Mesenchymal stem cell (in vitro differentiated cells and primary cell): ENCODE results near the gene RGS9.

Source experiments
- DNase-seq: peaks from one replicate; pipeline ENCODE4 v3.0.0-alpha.2; 2013
- H2AFZ ChIP-seq: one replicate; pipeline ENCODE4 v1.6.1; 2013; ENCODE audit warnings: low read depth, mild to moderate bottlenecking, control low read depth, inconsistent platforms, low read length, moderate library complexity
- H2AK5ac ChIP-seq: 2 replicates; pipeline ENCODE4 v1.6.1; 2013; ENCODE audit warnings: low read length, moderate library complexity, mild to moderate bottlenecking, inconsistent platforms; ENCODE audit not compliant: severe bottlenecking
- H2BK120ac ChIP-seq: one replicate; pipeline ENCODE4 v1.6.1; 2013; ENCODE audit warnings: low read depth, mild to moderate bottlenecking, inconsistent platforms, low read length, moderate library complexity
- H2BK12ac ChIP-seq, 2 experiments: one replicate each; pipeline ENCODE4 v1.6.1; 2013; ENCODE audit warnings: inconsistent platforms in 2 of 2, low read length in 2 of 2, mild to moderate bottlenecking in 2 of 2, moderate library complexity in 2 of 2, control low read depth in 1 of 2
- H2BK15ac ChIP-seq: one replicate; pipeline ENCODE4 v1.6.1; 2013; ENCODE audit warnings: mild to moderate bottlenecking, low read depth, inconsistent platforms; ENCODE audit not compliant: poor library complexity, severe bottlenecking
- H2BK5ac ChIP-seq: 2 replicates; pipeline ENCODE4 v1.6.1; 2013; ENCODE audit warnings: low read depth, mild to moderate bottlenecking, low read length, control low read depth, inconsistent platforms; ENCODE audit not compliant: poor library complexity, severe bottlenecking
- H3K14ac ChIP-seq, 2 experiments: one replicate each; pipeline ENCODE4 v1.6.1; 2013; ENCODE audit warnings: inconsistent platforms in 2 of 2, low read length in 2 of 2, control low read depth in 1 of 2, mild to moderate bottlenecking in 1 of 2, moderate library complexity in 1 of 2
- H3K18ac ChIP-seq, 2 experiments: one replicate each; pipeline ENCODE4 v1.6.1; 2013; ENCODE audit warnings: inconsistent platforms in 2 of 2, low read length in 2 of 2, control low read depth in 1 of 2, low read depth in 1 of 2, mild to moderate bottlenecking in 1 of 2
- H3K23ac ChIP-seq, 2 experiments: one replicate each; pipeline ENCODE4 v1.6.1; 2013; ENCODE audit warnings: inconsistent platforms in 2 of 2, low read length in 2 of 2, mild to moderate bottlenecking in 2 of 2, moderate library complexity in 2 of 2, control low read depth in 1 of 2
- H3K27ac ChIP-seq: 2 replicates; pipeline ENCODE4 v1.5.1; 2013; ENCODE audit warnings: mild to moderate bottlenecking, moderate library complexity, low read length, control low read depth, inconsistent platforms; ENCODE audit not compliant: poor library complexity, severe bottlenecking
- H3K27me3 ChIP-seq, 2 experiments: 2 replicates each; pipeline versions ENCODE4 v1.6.1 to v1.7.0; 2013; ENCODE audit warnings: low read length in 2 of 2, mild to moderate bottlenecking in 2 of 2, moderate library complexity in 2 of 2, control low read depth in 1 of 2, inconsistent platforms in 1 of 2; ENCODE audit not compliant: control insufficient read depth in 1 of 2, insufficient read depth in 1 of 2
- H3K36me3 ChIP-seq, 2 experiments: 2 replicates each; pipeline versions ENCODE4 v1.6.1 to v1.7.0; 2013; ENCODE audit warnings: low read length in 2 of 2, control low read depth in 1 of 2, inconsistent platforms in 1 of 2, low read depth in 1 of 2, mild to moderate bottlenecking in 1 of 2; ENCODE audit not compliant: insufficient read depth in 2 of 2, control insufficient read depth in 1 of 2
- H3K4ac ChIP-seq, 2 experiments: one replicate each; pipeline ENCODE4 v1.6.1; 2013; ENCODE audit warnings: inconsistent platforms in 2 of 2, low read length in 2 of 2, mild to moderate bottlenecking in 2 of 2, moderate library complexity in 2 of 2, control low read depth in 1 of 2, low read depth in 1 of 2
- H3K4me1 ChIP-seq: 2 replicates; pipeline ENCODE4 v1.6.1; 2013; ENCODE audit warnings: low read depth, low read length, control low read depth; ENCODE audit not compliant: control insufficient read depth, insufficient read depth
- H3K4me2 ChIP-seq: 2 replicates; pipeline ENCODE4 v1.6.1; 2013; ENCODE audit warnings: low read length, mild to moderate bottlenecking, inconsistent platforms; ENCODE audit not compliant: poor library complexity, severe bottlenecking
- H3K4me3 ChIP-seq, 2 experiments: 2 replicates each; pipeline versions ENCODE4 v1.5.1 to v1.7.0; 2013; ENCODE audit warnings: low read length in 2 of 2, mild to moderate bottlenecking in 2 of 2, control low read depth in 1 of 2, low read depth in 1 of 2; ENCODE audit not compliant: insufficient read depth in 1 of 2
- H3K79me1 ChIP-seq: replicated peaks from 2 replicates; pipeline ENCODE4 v1.6.1; 2013; ENCODE audit warnings: mild to moderate bottlenecking, control low read depth, low read length, inconsistent platforms; ENCODE audit not compliant: poor library complexity, severe bottlenecking
- H3K9ac ChIP-seq: 2 replicates; pipeline ENCODE4 v1.7.0; 2013; ENCODE audit warnings: mild to moderate bottlenecking, low read length, moderate library complexity
- H3K9me3 ChIP-seq: 2 replicates; pipeline ENCODE4 v1.7.0; 2013; ENCODE audit warnings: mild to moderate bottlenecking, low read length; ENCODE audit not compliant: control insufficient read depth
- H4K8ac ChIP-seq: one replicate; pipeline ENCODE4 v1.6.1; 2013; ENCODE audit warnings: inconsistent platforms, mild to moderate bottlenecking, low read length, moderate library complexity
- H4K91ac ChIP-seq: one replicate; pipeline ENCODE4 v1.6.1; 2013; ENCODE audit warnings: mild to moderate bottlenecking, low read length, inconsistent platforms
- WGBS: methylation state at CpG from one replicate; pipeline ENCODE4 v1.1.7; 2013; ENCODE audit warnings: mixed read lengths; 5-methylcytosine and 5-hydroxymethylcytosine counted together

RGS9 gene

GRCh38 chr17:65158622-65159021 is 21.5 kb downstream of the RGS9 start:
- Histone ChIP-seq H3K14ac (no peak overlapping the region), H4K91ac (no peak overlapping the region), H2AFZ (no peak overlapping the region), H3K9me3 (no peaks in the 10 kb centered on the region), H2BK12ac (no peak overlapping the region), H3K27ac (no peak overlapping the region), H3K23ac (no peak overlapping the region), H2BK120ac (no peak overlapping the region), H3K4me3 (no peak overlapping the region), H4K8ac (no peak overlapping the region), H2BK5ac (no peak overlapping the region), H3K4ac (no peak overlapping the region), H3K4me2 (no peak overlapping the region), H2AK5ac (no peak overlapping the region), H3K4me1 (peaks cover 10% of the 10 kb centered on the region), H3K27me3 (peaks cover 0 to 7% of the 10 kb centered on the region in 2 experiments), H2BK15ac (no peak overlapping the region), H3K36me3 (no peaks in the 10 kb centered on the region), H3K18ac (no peak overlapping the region), H3K9ac (no peak overlapping the region), H3K79me1 (no peaks in the 10 kb centered on the region)
- 89% methylated on average over 2 of the region's 2 CpGs for WGBS
- no peak for DNase-seq

GRCh38 chr17:65160516-65160915 is 23.3 kb downstream of the RGS9 start:
- Histone ChIP-seq H3K9me3 (no peaks in the 10 kb centered on the region), H3K36me3 (no peaks in the 10 kb centered on the region), H2BK12ac (no peak overlapping the region), H3K27me3 (peaks cover 0 to 7% of the 10 kb centered on the region in 2 experiments), H3K9ac (no peak overlapping the region), H3K18ac (no peak overlapping the region), H4K91ac (no peak overlapping the region), H3K14ac (no peak overlapping the region), H3K4me1 (peaks cover 4% of the 10 kb centered on the region), H2BK5ac (no peak overlapping the region), H3K27ac (no peak overlapping the region), H3K23ac (no peak overlapping the region), H3K4me2 (no peak overlapping the region), H2BK120ac (no peak overlapping the region), H2BK15ac (no peak overlapping the region), H3K4me3 (no peak overlapping the region), H3K79me1 (no peaks in the 10 kb centered on the region), H2AFZ (no peak overlapping the region), H4K8ac (no peak overlapping the region), H2AK5ac (no peak overlapping the region), H3K4ac (no peak overlapping the region)
- WGBS: 80% methylated on average over 5 of the region's 6 CpGs
- DNase-seq: no peak

- Histone ChIP-seq H4K91ac (no peak overlapping the region), H2BK12ac (peak overlapping the region; percentile 4 to 21), H3K4me1 (peaks cover 4% of the 10 kb centered on the region), H2BK120ac (no peak overlapping the region), H3K27me3 (peaks cover 0 to 10% of the 10 kb centered on the region in 2 experiments), H3K23ac (no peak overlapping the region), H2BK5ac (no peak overlapping the region), H3K4me2 (no peak overlapping the region), H3K14ac (no peak overlapping the region), H3K9me3 (no peaks in the 10 kb centered on the region), H3K4ac (no peak overlapping the region), H3K27ac (no peak overlapping the region), H3K9ac (no peak overlapping the region), H3K18ac (peak overlapping the region in 1 of 2 experiments; percentile 41), H2AFZ (no peak overlapping the region), H3K4me3 (no peak overlapping the region), H3K36me3 (no peaks in the 10 kb centered on the region), H4K8ac (no peak overlapping the region), H2AK5ac (no peak overlapping the region), H2BK15ac (no peak overlapping the region), H3K79me1 (no peaks in the 10 kb centered on the region)
- 21% methylated on average over 5 of the region's 5 CpGs for WGBS
- DNase-seq: peak; percentile 95
Observed at GRCh38 chr17:65163990-65164495, 26.9 kb downstream of the RGS9 start.

- Histone ChIP-seq H4K91ac (no peak overlapping the region), H3K9me3 (no peaks in the 10 kb centered on the region), H3K79me1 (no peaks in the 10 kb centered on the region), H3K14ac (no peak overlapping the region), H2AFZ (no peak overlapping the region), H3K4me2 (no peak overlapping the region), H3K23ac (no peak overlapping the region), H3K18ac (no peak overlapping the region), H3K27me3 (peaks cover 0 to 13% of the 10 kb centered on the region in 2 experiments), H3K27ac (no peak overlapping the region), H3K4ac (no peak overlapping the region), H3K9ac (no peak overlapping the region), H4K8ac (no peak overlapping the region), H3K36me3 (no peaks in the 10 kb centered on the region), H2AK5ac (no peak overlapping the region), H2BK15ac (no peak overlapping the region), H2BK120ac (no peak overlapping the region), H3K4me3 (no peak overlapping the region), H2BK12ac (no peak overlapping the region), H3K4me1 (peaks cover 5% of the 10 kb centered on the region), H2BK5ac (no peak overlapping the region)
- DNase-seq: no peak
- 96% methylated on average over 15 of the region's 16 CpGs for WGBS
Observed at GRCh38 chr17:65166787-65167186, 29.6 kb downstream of the RGS9 start.
